HCT116 (cell line): ENCODE data around the gene CFAP53. TPM values are rescaled to one million over a fixed set of nuclear protein-coding genes. Genes with fewer than 3 reads are reported as not detected.

Source experiments
- ATAC-seq: fragments of 200-7000 bp; cut with Tn5 transposase; 2 replicates; pipeline ENCODE4 v1.9.1; 2020; ENCODE audit warnings: mild to moderate bottlenecking, moderate library complexity
- BruUV-seq: library from RNA; stranded (reverse); fragments of 400-500 nt; replicated peaks from 2 replicates; lab custom pipeline; 2021; lab: Mats Ljungman, UMichigan
- CTCF ChIA-PET: fragments of 300-600 bp; sonication (Branson Sonifier 250); formaldehyde crosslinking; loops from one replicate; lab custom pipeline; 2021; ENCODE audit warnings: antibody characterized with exemption; lab: Charles Lee
- POLR2A ChIA-PET: fragments of 300-600, 350-600 bp; sonication (Branson Sonifier 250); formaldehyde crosslinking; loops from one replicate; lab custom pipeline; 2021; ENCODE audit warnings: antibody characterized with exemption; lab: Charles Lee
- RAD21 ChIA-PET, 2 experiments: fragments of 300-600 bp; sonication (Branson Sonifier 250); formaldehyde crosslinking; loops; one replicate each; lab custom pipeline; 2023; ENCODE audit warnings: low total read pairs in 2 of 2; ENCODE audit not compliant: uncharacterized antibody in 2 of 2, unreplicated experiment in 2 of 2, low non-redundant PET in 1 of 2; lab: Charles Lee
- DNase-seq: peaks from one replicate; pipeline ENCODE4 v3.0.0-alpha.2; 2010; ENCODE audit warnings: low read depth, low spot score
- H2AFZ ChIP-seq: fragments of 200-600 bp; shearing (Covaris generic), sonication (generic); 2 replicates; pipeline ENCODE4 v1.6.1; 2017; ENCODE audit warnings: low read depth, mixed run types, mixed read lengths, antibody characterized with exemption, low read length; ENCODE audit not compliant: poor library complexity, severe bottlenecking
- H3K27ac ChIP-seq: 2 replicates; pipeline ENCODE4 v1.5.1; 2012; ENCODE audit warnings: low read depth, low read length
- H3K27me3 ChIP-seq: fragments of 200-600 bp; sonication (generic); 2 replicates; pipeline ENCODE4 v1.6.1; 2016; ENCODE audit warnings: mixed run types, low read length, mixed read lengths; ENCODE audit not compliant: insufficient read depth
- H3K36me3 ChIP-seq, 2 experiments: fragments of 200-500 bp in 1 of 2; fragments of 200-600 bp in 1 of 2; sonication (Bioruptor generic) in 1 of 2; sonication (generic) in 1 of 2; 2 replicates each; pipeline versions ENCODE4 v1.5.1 to v1.6.1; 2014 to 2016; ENCODE audit warnings: low read length in 2 of 2, inconsistent platforms in 1 of 2, mixed read lengths in 1 of 2, mixed run types in 1 of 2; ENCODE audit not compliant: insufficient read depth in 2 of 2, control insufficient read depth in 1 of 2
- H3K4me1 ChIP-seq, 2 experiments: fragments of 200-600 bp in 1 of 2; sonication (generic) in 1 of 2; 2 replicates each; pipeline versions ENCODE4 v1.5.1 to v1.6.1; 2012 to 2017; ENCODE audit warnings: low read length in 2 of 2, inconsistent platforms in 1 of 2, mild to moderate bottlenecking in 1 of 2, mixed read lengths in 1 of 2, mixed run types in 1 of 2, moderate library complexity in 1 of 2; ENCODE audit not compliant: insufficient read depth in 2 of 2, control insufficient read depth in 1 of 2
- H3K4me2 ChIP-seq: fragments of 200-600 bp; sonication (generic); 2 replicates; pipeline ENCODE4 v1.6.1; 2017; ENCODE audit warnings: mixed run types, low read length, mixed read lengths
- H3K4me3 ChIP-seq, 2 experiments: fragments of 200-600 bp in 1 of 2; sonication (generic) in 1 of 2; replicated peaks in 1 of 2; 2 replicates each; pipeline ENCODE4 v1.5.1; 2011 to 2016; ENCODE audit warnings: low read length in 2 of 2, control low read depth in 1 of 2, low read depth in 1 of 2, mild to moderate bottlenecking in 1 of 2, mixed read lengths in 1 of 2, mixed run types in 1 of 2
- H3K79me2 ChIP-seq: fragments of 200-600 bp; sonication (generic); 2 replicates; pipeline ENCODE4 v1.6.1; 2017; ENCODE audit warnings: mild to moderate bottlenecking, mixed run types, low read length, moderate library complexity, mixed read lengths; ENCODE audit not compliant: insufficient read depth
- H3K9ac ChIP-seq: fragments of 200-600 bp; sonication (generic); 2 replicates; pipeline ENCODE4 v1.6.1; 2016; ENCODE audit warnings: low read length, mixed read lengths
- H3K9me2 ChIP-seq: fragments of 200-600 bp; sonication (generic), shearing (Covaris generic); 2 replicates; pipeline ENCODE4 v1.6.1; 2017; ENCODE audit warnings: mixed run types, mild to moderate bottlenecking, moderate library complexity; ENCODE audit not compliant: insufficient read depth
- H3K9me3 ChIP-seq, 2 experiments: fragments of 200-500 bp in 1 of 2; fragments of 200-600 bp in 1 of 2; sonication (Bioruptor generic) in 1 of 2; sonication (generic) in 1 of 2; 2 replicates each; pipeline ENCODE4 v1.6.1; 2014 to 2017; ENCODE audit warnings: low read length in 2 of 2, mixed read lengths in 2 of 2, inconsistent platforms in 1 of 2, low read depth in 1 of 2, mild to moderate bottlenecking in 1 of 2, mixed run types in 1 of 2, moderate library complexity in 1 of 2; ENCODE audit not compliant: control insufficient read depth in 1 of 2, insufficient read depth in 1 of 2
- H4K20me1 ChIP-seq: fragments of 200-600 bp; sonication (generic), shearing (Covaris generic); 2 replicates; pipeline ENCODE4 v1.6.1; 2017; ENCODE audit warnings: mixed run types, mild to moderate bottlenecking, moderate library complexity; ENCODE audit not compliant: insufficient read depth
- CBX3 ChIP-seq: IDR thresholded peaks from 2 replicates; pipeline ENCODE4 v1.6.1; 2012; ENCODE audit warnings: low read depth
- CEBPB ChIP-seq: IDR thresholded peaks from 2 replicates; pipeline ENCODE4 v1.6.1; 2012; ENCODE audit warnings: low read depth
- EGR1 ChIP-seq: IDR thresholded peaks from 2 replicates; pipeline ENCODE4 v1.6.1; 2012; ENCODE audit warnings: low read depth
- ELF1 ChIP-seq: IDR thresholded peaks from 2 replicates; pipeline ENCODE4 v1.6.1; 2012; ENCODE audit warnings: low read depth, borderline replicate concordance
- EZH2phosphoT487 ChIP-seq: fragments of 200-600 bp; IDR thresholded peaks from 2 replicates; pipeline ENCODE4 v1.6.1; 2018; ENCODE audit warnings: antibody characterized with exemption, borderline replicate concordance
- JUND ChIP-seq: IDR thresholded peaks from 2 replicates; pipeline ENCODE4 v1.6.1; 2012
- POLR2A ChIP-seq: IDR thresholded peaks from 2 replicates; pipeline ENCODE4 v1.7.0; 2011; ENCODE audit warnings: borderline replicate concordance; ENCODE audit not compliant: insufficient read depth, insufficient read length; ENCODE audit errors: extremely low read depth
- POLR2AphosphoS5 ChIP-seq: IDR thresholded peaks from 2 replicates; pipeline ENCODE4 v1.6.1; 2011; ENCODE audit warnings: mild to moderate bottlenecking, low read depth, low read length, moderate library complexity
- RAD21 ChIP-seq: IDR thresholded peaks from 2 replicates; pipeline ENCODE4 v1.6.1; 2012; ENCODE audit warnings: low read depth, mild to moderate bottlenecking
- SP1 ChIP-seq: IDR thresholded peaks from 2 replicates; pipeline ENCODE4 v1.6.1; 2012; ENCODE audit warnings: low read depth
- SRF ChIP-seq: IDR thresholded peaks from 2 replicates; pipeline ENCODE4 v1.6.1; 2012; ENCODE audit warnings: low read depth
- TCF7L2 ChIP-seq: IDR thresholded peaks from 2 replicates; pipeline ENCODE4 v1.7.0; 2011; ENCODE audit warnings: borderline replicate concordance, inconsistent platforms; ENCODE audit not compliant: insufficient read depth, insufficient read length; ENCODE audit errors: extremely low read depth
- YY1 ChIP-seq: IDR thresholded peaks from 2 replicates; pipeline ENCODE4 v1.6.1; 2011; ENCODE audit warnings: low read length, low read depth, moderate library complexity, mild to moderate bottlenecking; ENCODE audit not compliant: insufficient replicate concordance; ENCODE audit errors: extremely low read depth
- ZFX ChIP-seq: fragments of 450-650 bp; IDR thresholded peaks from 2 replicates; pipeline ENCODE4 v1.6.1; 2017
- ZNF274 ChIP-seq: fragments of 200-500 bp; sonication (Bioruptor generic); IDR thresholded peaks from 2 replicates; pipeline ENCODE4 v1.6.1; 2014; ENCODE audit warnings: mild to moderate bottlenecking, low read depth, low read length, inconsistent platforms
- intact Hi-C: fragments of 100-400 bp; cut with micrococcal nuclease; formaldehyde crosslinking; loops from 2 replicates; pipeline ENCODE4 v1.10.0; 2022
- total RNA-seq: library from RNA; stranded (reverse); gene quantifications from one replicate; pipeline ENCODE4 v1.2.1, GENCODE V29; 2021; ENCODE audit not compliant: unreplicated experiment
- TF ChIP-seq, protein P1 (sequence below): IDR thresholded peaks from 2 replicates; pipeline ENCODE4 v1.6.1; 2012
- TF ChIP-seq, protein P2 (sequence below): IDR thresholded peaks from 2 replicates; pipeline ENCODE4 v1.6.1; 2012; ENCODE audit warnings: low read depth
- TF ChIP-seq, protein P3 (sequence below): IDR thresholded peaks from 2 replicates; pipeline ENCODE4 v1.6.1; 2012
- TF ChIP-seq, protein P4 (sequence below), 3 experiments: fragments of 200-600 bp in 1 of 3; sonication (generic) in 1 of 3; IDR thresholded peaks in 2 of 3; conservative IDR thresholded peaks in 1 of 3; 2 replicates each; pipeline ENCODE4 v1.5.1; 2012 to 2017; ENCODE audit warnings: low read depth in 2 of 3, low read length in 2 of 3, antibody characterized with exemption in 1 of 3, borderline replicate concordance in 1 of 3, control low read depth in 1 of 3, mild to moderate bottlenecking in 1 of 3, mixed read lengths in 1 of 3, mixed run types in 1 of 3, moderate library complexity in 1 of 3; ENCODE audit not compliant: insufficient read depth in 1 of 3

CFAP53 gene
- total RNA-seq, 1 experiment from 2014 or later: 1.1 TPM

DNA sequence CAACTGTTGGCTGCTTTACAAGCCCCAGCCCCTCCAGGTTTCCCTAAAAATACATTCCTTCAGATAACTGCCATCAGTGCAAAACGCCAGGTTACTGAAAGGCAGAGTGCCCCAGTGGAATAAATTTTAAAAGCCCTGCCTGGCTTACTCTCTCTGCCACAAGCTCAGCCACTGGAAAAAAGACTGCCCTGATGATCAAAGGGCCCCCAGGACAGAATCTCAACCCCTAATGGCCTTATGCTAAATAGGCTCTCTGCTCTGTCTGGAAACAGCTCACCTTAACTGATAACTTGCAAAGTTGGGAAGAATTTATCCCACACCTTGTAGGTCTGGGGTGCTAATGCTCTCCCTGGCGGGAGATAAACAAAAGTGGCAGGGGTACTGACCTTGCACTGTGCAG is 33.9 kb downstream of the CFAP53 start:
- Histone ChIP-seq H3K27me3 (no peaks in the 10 kb centered on the region), H2AFZ (no peak overlapping the region), H3K79me2 (no peaks in the 10 kb centered on the region), H3K4me3 (no peak overlapping the region), H3K4me1 (no peaks in the 10 kb centered on the region; a peak in 1 of 4 replicates), H4K20me1 (no peaks in the 10 kb centered on the region), H3K36me3 (no peaks in the 10 kb centered on the region), H3K27ac (no peak overlapping the region), H3K4me2 (no peak overlapping the region), H3K9ac (no peak overlapping the region), H3K9me3 (no peaks in the 10 kb centered on the region), H3K9me2 (no peaks in the 10 kb centered on the region)
- intact Hi-C loops: no loop called here
- no TSS peak for BruUV-seq
- ChIA-PET RAD21 (no interaction called here), CTCF (interaction anchor here (1.0 kb wide), 1 partner anchor 28 kb away, joined by 3 read pairs; no protein-coding TSS in a partner anchor), POLR2A (no interaction called here)
- DNase-seq: no peak
- TF ChIP-seq, protein P1, sequence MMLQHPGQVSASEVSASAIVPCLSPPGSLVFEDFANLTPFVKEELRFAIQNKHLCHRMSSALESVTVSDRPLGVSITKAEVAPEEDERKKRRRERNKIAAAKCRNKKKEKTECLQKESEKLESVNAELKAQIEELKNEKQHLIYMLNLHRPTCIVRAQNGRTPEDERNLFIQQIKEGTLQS: no peak
- TF ChIP-seq YY1 (no peak), RAD21 (no peak), EZH2phosphoT487 (no peak), POLR2A (no peak), TCF7L2 (no peak), POLR2AphosphoS5 (no peak), ELF1 (no peak), CBX3 (no peak), CEBPB (no peak), SRF (no peak), SP1 (no peak), EGR1 (no peak), ZNF274 (no peak), ZFX (no peak), JUND (no peak)
- TF ChIP-seq, protein P2, sequence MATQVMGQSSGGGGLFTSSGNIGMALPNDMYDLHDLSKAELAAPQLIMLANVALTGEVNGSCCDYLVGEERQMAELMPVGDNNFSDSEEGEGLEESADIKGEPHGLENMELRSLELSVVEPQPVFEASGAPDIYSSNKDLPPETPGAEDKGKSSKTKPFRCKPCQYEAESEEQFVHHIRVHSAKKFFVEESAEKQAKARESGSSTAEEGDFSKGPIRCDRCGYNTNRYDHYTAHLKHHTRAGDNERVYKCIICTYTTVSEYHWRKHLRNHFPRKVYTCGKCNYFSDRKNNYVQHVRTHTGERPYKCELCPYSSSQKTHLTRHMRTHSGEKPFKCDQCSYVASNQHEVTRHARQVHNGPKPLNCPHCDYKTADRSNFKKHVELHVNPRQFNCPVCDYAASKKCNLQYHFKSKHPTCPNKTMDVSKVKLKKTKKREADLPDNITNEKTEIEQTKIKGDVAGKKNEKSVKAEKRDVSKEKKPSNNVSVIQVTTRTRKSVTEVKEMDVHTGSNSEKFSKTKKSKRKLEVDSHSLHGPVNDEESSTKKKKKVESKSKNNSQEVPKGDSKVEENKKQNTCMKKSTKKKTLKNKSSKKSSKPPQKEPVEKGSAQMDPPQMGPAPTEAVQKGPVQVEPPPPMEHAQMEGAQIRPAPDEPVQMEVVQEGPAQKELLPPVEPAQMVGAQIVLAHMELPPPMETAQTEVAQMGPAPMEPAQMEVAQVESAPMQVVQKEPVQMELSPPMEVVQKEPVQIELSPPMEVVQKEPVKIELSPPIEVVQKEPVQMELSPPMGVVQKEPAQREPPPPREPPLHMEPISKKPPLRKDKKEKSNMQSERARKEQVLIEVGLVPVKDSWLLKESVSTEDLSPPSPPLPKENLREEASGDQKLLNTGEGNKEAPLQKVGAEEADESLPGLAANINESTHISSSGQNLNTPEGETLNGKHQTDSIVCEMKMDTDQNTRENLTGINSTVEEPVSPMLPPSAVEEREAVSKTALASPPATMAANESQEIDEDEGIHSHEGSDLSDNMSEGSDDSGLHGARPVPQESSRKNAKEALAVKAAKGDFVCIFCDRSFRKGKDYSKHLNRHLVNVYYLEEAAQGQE: no peak
- TF ChIP-seq, protein P3, sequence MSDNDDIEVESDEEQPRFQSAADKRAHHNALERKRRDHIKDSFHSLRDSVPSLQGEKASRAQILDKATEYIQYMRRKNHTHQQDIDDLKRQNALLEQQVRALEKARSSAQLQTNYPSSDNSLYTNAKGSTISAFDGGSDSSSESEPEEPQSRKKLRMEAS: no peak
- TF ChIP-seq, protein P4, sequence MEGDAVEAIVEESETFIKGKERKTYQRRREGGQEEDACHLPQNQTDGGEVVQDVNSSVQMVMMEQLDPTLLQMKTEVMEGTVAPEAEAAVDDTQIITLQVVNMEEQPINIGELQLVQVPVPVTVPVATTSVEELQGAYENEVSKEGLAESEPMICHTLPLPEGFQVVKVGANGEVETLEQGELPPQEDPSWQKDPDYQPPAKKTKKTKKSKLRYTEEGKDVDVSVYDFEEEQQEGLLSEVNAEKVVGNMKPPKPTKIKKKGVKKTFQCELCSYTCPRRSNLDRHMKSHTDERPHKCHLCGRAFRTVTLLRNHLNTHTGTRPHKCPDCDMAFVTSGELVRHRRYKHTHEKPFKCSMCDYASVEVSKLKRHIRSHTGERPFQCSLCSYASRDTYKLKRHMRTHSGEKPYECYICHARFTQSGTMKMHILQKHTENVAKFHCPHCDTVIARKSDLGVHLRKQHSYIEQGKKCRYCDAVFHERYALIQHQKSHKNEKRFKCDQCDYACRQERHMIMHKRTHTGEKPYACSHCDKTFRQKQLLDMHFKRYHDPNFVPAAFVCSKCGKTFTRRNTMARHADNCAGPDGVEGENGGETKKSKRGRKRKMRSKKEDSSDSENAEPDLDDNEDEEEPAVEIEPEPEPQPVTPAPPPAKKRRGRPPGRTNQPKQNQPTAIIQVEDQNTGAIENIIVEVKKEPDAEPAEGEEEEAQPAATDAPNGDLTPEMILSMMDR (IDR thresholded peaks at IDR 0.05 in 2 of 3, conservative IDR thresholded peaks at IDR 0.05 in 1 of 3; ENCODE audit: borderline replicate concordance in 1 of 3, insufficient read depth in 1 of 3, low read depth in 2 of 3, low read length in 2 of 3): no peak
- ATAC-seq: no peak
